Endothelial cell of umbilical vein (primary cell): ENCODE results near the gene TOGARAM2. TPM values are rescaled to one million over a fixed set of nuclear protein-coding genes. Genes with fewer than 3 reads are reported as not detected.

ENCODE experiments used
- BruUV-seq: library from RNA; stranded (reverse); fragments of 400-500 nt; replicated peaks from 2 replicates; lab custom pipeline; 2021; lab: Mats Ljungman, UMichigan
- CTCF ChIA-PET: fragments of 300-600, 350-600 bp; sonication (Branson Sonifier 250); formaldehyde crosslinking; loops from one replicate; lab custom pipeline; 2021; ENCODE audit warnings: antibody characterized with exemption, inconsistent platforms; lab: Charles Lee
- POLR2A ChIA-PET: fragments of 300-600, 350-600 bp; sonication (Branson Sonifier 250); formaldehyde crosslinking; loops from one replicate; lab custom pipeline; 2021; ENCODE audit warnings: antibody characterized with exemption, inconsistent platforms; lab: Charles Lee
- DNase-seq: peaks from one replicate; pipeline ENCODE4 v3.0.0-alpha.2; 2011; ENCODE audit warnings: low read depth, low spot score
- FAIRE-seq: peaks from 2 replicates; lab custom pipeline; 2011; peaks lifted over from hg19 to GRCh38; lab: Jason Lieb, UNC
- H2AFZ ChIP-seq: 2 replicates; pipeline ENCODE4 v1.6.0; 2012; ENCODE audit warnings: low read depth, low read length, control low read depth, inconsistent platforms
- H3K27ac ChIP-seq: 2 replicates; pipeline ENCODE4 v1.5.1; 2011; ENCODE audit warnings: low read depth, mild to moderate bottlenecking, control low read depth, low read length, moderate library complexity; ENCODE audit not compliant: insufficient read depth
- H3K27me3 ChIP-seq, 2 experiments: 2 replicates each; pipeline versions ENCODE4 v1.6.0 to v1.6.1; 2011; ENCODE audit warnings: low read length in 2 of 2, mixed read lengths in 1 of 2; ENCODE audit not compliant: control insufficient read depth in 2 of 2, insufficient read depth in 2 of 2
- H3K36me3 ChIP-seq, 2 experiments: 2 replicates in 1 of 2; 3 replicates in 1 of 2; pipeline ENCODE4 v1.5.1; 2011; ENCODE audit warnings: low read length in 2 of 2, mild to moderate bottlenecking in 1 of 2, moderate library complexity in 1 of 2; ENCODE audit not compliant: control insufficient read depth in 2 of 2, insufficient read depth in 2 of 2; ENCODE audit errors: extremely low read depth in 1 of 2
- H3K4me1 ChIP-seq: 3 replicates; pipeline ENCODE4 v1.5.1; 2011; ENCODE audit warnings: mild to moderate bottlenecking, low read length; ENCODE audit not compliant: control insufficient read depth, insufficient read depth; ENCODE audit errors: extremely low read depth
- H3K4me2 ChIP-seq: 2 replicates; pipeline ENCODE4 v1.6.1; 2011; ENCODE audit warnings: low read length, control low read depth, mixed read lengths; ENCODE audit not compliant: insufficient read depth
- H3K4me3 ChIP-seq, 3 experiments: fragments of 200-600 bp in 1 of 3; sonication (generic), shearing (Covaris generic) in 1 of 3; replicated peaks in 1 of 3; 2 replicates each; pipeline ENCODE4 v1.5.1; 2011 to 2016; ENCODE audit warnings: control low read depth in 3 of 3, low read length in 3 of 3, mild to moderate bottlenecking in 2 of 3, inconsistent platforms in 1 of 3, low read depth in 1 of 3, moderate library complexity in 1 of 3; ENCODE audit not compliant: insufficient read depth in 1 of 3
- H3K79me2 ChIP-seq: 2 replicates; pipeline ENCODE4 v1.6.0; 2012; ENCODE audit warnings: low read length, inconsistent platforms; ENCODE audit not compliant: control insufficient read depth, insufficient read depth
- H3K9ac ChIP-seq: replicated peaks from 2 replicates; pipeline ENCODE3; 2011; ENCODE audit warnings: low read length, control low read depth; ENCODE audit not compliant: insufficient read depth; ENCODE audit errors: extremely low read depth
- H3K9me1 ChIP-seq: replicated peaks from 3 replicates; pipeline ENCODE4 v1.6.0; 2011; ENCODE audit warnings: mild to moderate bottlenecking, low read length; ENCODE audit not compliant: control insufficient read depth, insufficient read depth; ENCODE audit errors: extremely low read depth
- H3K9me3 ChIP-seq: replicated peaks from 2 replicates; pipeline ENCODE4 v1.5.1; 2012; ENCODE audit warnings: low read length, inconsistent platforms; ENCODE audit not compliant: control insufficient read depth, insufficient read depth
- H4K20me1 ChIP-seq: replicated peaks from 2 replicates; pipeline ENCODE3; 2011; ENCODE audit warnings: mild to moderate bottlenecking, low read length; ENCODE audit not compliant: control insufficient read depth, insufficient read depth; ENCODE audit errors: extremely low read depth
- EZH2 ChIP-seq: IDR thresholded peaks from 2 replicates; pipeline ENCODE4 v1.6.1; 2012; ENCODE audit warnings: borderline replicate concordance, low read depth, mild to moderate bottlenecking, moderate library complexity, low read length, inconsistent platforms; ENCODE audit not compliant: severe bottlenecking
- FOS ChIP-seq: IDR thresholded peaks from 2 replicates; pipeline ENCODE4 v1.6.1; 2011; ENCODE audit warnings: mild to moderate bottlenecking, low read length, moderate library complexity, borderline replicate concordance; ENCODE audit not compliant: insufficient read depth
- GATA2 ChIP-seq: IDR thresholded peaks from 2 replicates; pipeline ENCODE4 v1.7.0; 2011; ENCODE audit warnings: low read depth, mild to moderate bottlenecking, moderate library complexity, mixed read lengths, low read length; ENCODE audit not compliant: insufficient read length, insufficient read depth
- JUN ChIP-seq: IDR thresholded peaks from 2 replicates; pipeline ENCODE4 v1.6.1; 2011; ENCODE audit warnings: borderline replicate concordance, low read depth; ENCODE audit not compliant: insufficient read length, insufficient read depth
- MYC ChIP-seq: IDR thresholded peaks from one replicate; pipeline ENCODE4 v1.6.1; 2011; ENCODE audit warnings: mild to moderate bottlenecking, low read depth, low read length
- POLR2A ChIP-seq: IDR thresholded peaks from 2 replicates; pipeline ENCODE4 v1.6.1; 2012; ENCODE audit warnings: low read depth, mild to moderate bottlenecking, control low read depth, low read length
- POLR2AphosphoS5 ChIP-seq: IDR thresholded peaks from 2 replicates; pipeline ENCODE4 v1.6.1; 2012; ENCODE audit warnings: low read depth, mild to moderate bottlenecking, control low read depth, low read length, moderate library complexity; ENCODE audit not compliant: insufficient read depth
- dilution Hi-C: fragments of 300-500 bp; cut with MboI; formaldehyde crosslinking; loops from one replicate; pipeline ENCODE4 v1.15.0; 2019; ENCODE audit warnings: low sequenced_read_pairs; ENCODE audit not compliant: extremely low pct_ligation_motif_present
- intact Hi-C: fragments of 100-400 bp; cut with micrococcal nuclease; formaldehyde crosslinking; loops from one replicate; pipeline ENCODE4 v1.10.0; 2022
- polyA plus RNA-seq, 4 experiments: library from polyadenylated mRNA; depleted of rRNA in 3 of 4; stranded (reverse) in 3 of 4; unstranded in 1 of 4; fragments of >200 nt; gene quantifications; 2 replicates each; pipeline versions ENCODE4 v1.2.1 to v1.2.3, GENCODE V29; 2011 to 2012; ENCODE audit warnings: missing spikeins in 1 of 4
- total RNA-seq: library from RNA; stranded (reverse); gene quantifications from 2 replicates; pipeline ENCODE4 v1.2.3, GENCODE V29; 2021
- TF ChIP-seq, protein P1 (sequence below): IDR thresholded peaks from 2 replicates; pipeline ENCODE4 v1.6.1; 2011; ENCODE audit not compliant: insufficient read depth, insufficient read length
- TF ChIP-seq, protein P2 (sequence below), 2 donors: IDR thresholded peaks; 1 replicate in 1 of 2; 2 replicates in 1 of 2; pipeline ENCODE4 v1.5.1; 2011; ENCODE audit warnings: low read length in 2 of 2, mild to moderate bottlenecking in 2 of 2, moderate library complexity in 2 of 2, control low read depth in 1 of 2, inconsistent platforms in 1 of 2, low read depth in 1 of 2; ENCODE audit not compliant: insufficient read depth in 1 of 2; ENCODE audit errors: extremely low read depth in 1 of 2

Gene TOGARAM2
- total and polyA plus RNA-seq, 2 donors (not counting 3 experiments of a cell fraction or from before 2014, with no cell fraction given) = not detected

DNA sequence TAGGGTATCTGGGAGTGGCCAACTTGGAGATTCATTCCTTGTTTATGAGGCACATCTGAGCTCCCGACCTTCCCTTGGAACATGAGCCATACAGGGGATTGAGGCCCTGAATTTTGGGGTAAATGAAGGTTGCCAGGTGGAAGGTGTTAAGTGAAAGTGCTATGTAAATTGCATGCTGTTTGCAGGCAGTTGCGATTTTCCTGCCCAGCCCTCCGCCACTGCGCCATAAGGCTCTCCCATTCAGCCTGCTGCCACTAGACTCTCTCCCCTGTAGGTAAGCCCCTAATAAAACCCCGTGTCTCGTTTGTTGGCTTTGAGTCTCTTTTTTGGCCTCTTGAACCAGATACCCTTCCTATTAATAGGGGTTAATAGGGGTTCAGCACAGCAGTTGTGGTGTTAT is 59.5 kb downstream of the TOGARAM2 start:
- ChIA-PET CTCF (no interaction called here), POLR2A (no interaction called here)
- no peaks in the 10 kb centered on the region for H3K27me3 ChIP-seq
- TF ChIP-seq JUN = no peak
- no peak for TF ChIP-seq EZH2
- TF ChIP-seq, protein P1, sequence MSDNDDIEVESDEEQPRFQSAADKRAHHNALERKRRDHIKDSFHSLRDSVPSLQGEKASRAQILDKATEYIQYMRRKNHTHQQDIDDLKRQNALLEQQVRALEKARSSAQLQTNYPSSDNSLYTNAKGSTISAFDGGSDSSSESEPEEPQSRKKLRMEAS = no peak
- no peak for TF ChIP-seq GATA2
- TF ChIP-seq, protein P2, sequence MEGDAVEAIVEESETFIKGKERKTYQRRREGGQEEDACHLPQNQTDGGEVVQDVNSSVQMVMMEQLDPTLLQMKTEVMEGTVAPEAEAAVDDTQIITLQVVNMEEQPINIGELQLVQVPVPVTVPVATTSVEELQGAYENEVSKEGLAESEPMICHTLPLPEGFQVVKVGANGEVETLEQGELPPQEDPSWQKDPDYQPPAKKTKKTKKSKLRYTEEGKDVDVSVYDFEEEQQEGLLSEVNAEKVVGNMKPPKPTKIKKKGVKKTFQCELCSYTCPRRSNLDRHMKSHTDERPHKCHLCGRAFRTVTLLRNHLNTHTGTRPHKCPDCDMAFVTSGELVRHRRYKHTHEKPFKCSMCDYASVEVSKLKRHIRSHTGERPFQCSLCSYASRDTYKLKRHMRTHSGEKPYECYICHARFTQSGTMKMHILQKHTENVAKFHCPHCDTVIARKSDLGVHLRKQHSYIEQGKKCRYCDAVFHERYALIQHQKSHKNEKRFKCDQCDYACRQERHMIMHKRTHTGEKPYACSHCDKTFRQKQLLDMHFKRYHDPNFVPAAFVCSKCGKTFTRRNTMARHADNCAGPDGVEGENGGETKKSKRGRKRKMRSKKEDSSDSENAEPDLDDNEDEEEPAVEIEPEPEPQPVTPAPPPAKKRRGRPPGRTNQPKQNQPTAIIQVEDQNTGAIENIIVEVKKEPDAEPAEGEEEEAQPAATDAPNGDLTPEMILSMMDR (IDR thresholded peaks at IDR 0.05; ENCODE audit: extremely low read depth in 1 of 2, insufficient read depth in 1 of 2, low read depth in 1 of 2, low read length in 2 of 2) = no peak
- TF ChIP-seq POLR2A = no peak
- no peak for TF ChIP-seq FOS
- TF ChIP-seq POLR2AphosphoS5 = no peak
- no peak for TF ChIP-seq MYC
- DNase-seq (no peak), FAIRE-seq (no peak)
- no peaks in the 10 kb centered on the region for H3K79me2 ChIP-seq
- H3K4me2 ChIP-seq = no peak overlapping the region
- H3K4me1 ChIP-seq = no peaks in the 10 kb centered on the region
- no peaks in the 10 kb centered on the region for H3K9me1 ChIP-seq
- no peaks in the 10 kb centered on the region for H3K9me3 ChIP-seq
- H3K27ac ChIP-seq = no peak overlapping the region
- H2AFZ ChIP-seq = no peak overlapping the region
- no peaks in the 10 kb centered on the region for H4K20me1 ChIP-seq
- dilution Hi-C loops (no loop called here), intact Hi-C loops (no loop called here)
- BruUV-seq = no TSS peak
- no peaks in the 10 kb centered on the region for H3K36me3 ChIP-seq
- no peak overlapping the region for H3K4me3 ChIP-seq
- H3K9ac ChIP-seq = no peak overlapping the region
